Superior temporal gyrus (tissue), 1 donor: ENCODE results near the gene SHROOM3.
"Not testable (repeated sequence)": the region's sequence is repeated elsewhere in the genome, so short reads cannot be mapped to it uniquely, and the experiment has no call there.

Source experiments
- DNase-seq: peaks from one replicate; pipeline ENCODE4 v3.0.0-alpha.2; 2016; ENCODE audit errors: extremely low spot score

SHROOM3 gene

DNA sequence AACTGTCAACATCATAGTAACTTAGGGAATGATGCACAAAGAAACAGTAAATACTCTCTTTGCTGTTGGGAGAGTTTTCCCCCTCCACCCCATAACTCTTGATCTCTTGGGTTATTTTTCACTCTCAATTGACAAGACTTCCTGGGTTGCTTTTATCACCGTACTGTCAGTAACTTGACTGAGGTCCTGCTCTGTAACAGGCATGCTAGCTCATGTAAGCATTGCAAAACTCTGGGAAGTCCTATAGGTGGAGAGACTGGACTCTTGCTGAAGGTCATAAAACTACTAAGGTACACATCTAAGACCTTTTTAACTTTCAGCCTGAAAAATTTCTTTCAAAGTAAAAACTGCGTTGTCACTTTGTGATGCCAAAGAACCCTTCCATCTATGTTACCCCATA, 10.9 kb downstream of the SHROOM3 start:
- DNase-seq = no peak

DNA sequence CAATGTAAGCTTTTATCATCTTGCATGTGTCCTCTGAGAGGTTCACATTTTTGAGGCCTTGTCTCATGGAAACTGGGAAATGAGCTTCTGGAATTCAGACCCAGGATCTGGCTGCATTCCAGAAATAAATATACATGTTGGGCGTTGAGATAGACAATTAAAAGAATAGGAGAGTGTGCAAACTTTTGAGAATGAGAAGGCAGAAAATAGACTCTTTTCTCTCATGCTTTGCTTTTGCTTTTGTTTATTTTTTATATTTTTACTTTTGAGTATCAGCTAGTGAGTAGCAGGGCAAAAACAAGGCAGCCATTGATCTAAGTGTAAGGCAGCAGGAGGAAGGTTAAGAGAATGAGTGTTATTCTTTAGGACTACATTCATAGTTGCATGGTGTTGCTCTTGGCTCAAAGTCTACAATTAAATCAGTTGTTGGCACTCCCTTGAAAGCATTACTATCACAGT, 12.4 kb downstream of the SHROOM3 start:
- no peak for DNase-seq

DNA sequence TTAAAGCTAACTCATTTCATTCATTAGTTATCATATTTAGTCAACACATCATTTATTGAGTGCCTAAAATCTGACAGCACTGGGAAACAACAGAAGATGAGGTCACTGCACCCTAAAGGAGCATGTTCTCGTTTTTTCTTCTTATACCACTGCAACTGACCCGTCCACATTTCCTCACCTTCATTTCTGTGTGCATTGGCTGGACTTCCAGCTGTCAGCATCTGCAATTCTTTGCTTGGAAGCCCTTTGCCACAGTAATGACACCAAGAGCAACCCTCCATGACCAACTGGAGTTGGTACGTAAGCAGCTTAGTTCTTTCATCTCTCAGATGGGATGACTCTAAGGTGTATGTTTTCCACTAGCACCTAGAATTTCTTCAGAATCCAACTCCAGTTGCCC, 13.2 kb downstream of the SHROOM3 start:
- no peak for DNase-seq

DNA sequence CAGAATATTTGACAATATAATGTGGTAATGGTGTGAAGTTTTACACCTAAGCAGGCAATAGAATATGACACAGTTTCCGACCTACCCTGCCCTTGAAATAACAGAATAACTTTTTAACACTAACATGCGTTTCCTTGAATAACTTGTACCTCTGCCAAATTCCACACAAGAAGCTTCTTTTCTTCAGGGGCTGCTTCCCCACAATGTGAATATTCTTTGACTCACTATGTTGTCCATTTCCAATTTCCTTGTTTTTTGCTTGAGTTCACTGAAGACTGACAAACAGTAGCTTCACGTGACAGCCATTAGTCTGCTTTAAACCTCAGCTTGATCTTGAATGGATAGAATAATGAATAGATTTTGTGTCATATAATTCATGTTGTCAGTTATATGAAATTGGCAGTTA, 14.3 kb downstream of the SHROOM3 start:
- no peak for DNase-seq

DNA sequence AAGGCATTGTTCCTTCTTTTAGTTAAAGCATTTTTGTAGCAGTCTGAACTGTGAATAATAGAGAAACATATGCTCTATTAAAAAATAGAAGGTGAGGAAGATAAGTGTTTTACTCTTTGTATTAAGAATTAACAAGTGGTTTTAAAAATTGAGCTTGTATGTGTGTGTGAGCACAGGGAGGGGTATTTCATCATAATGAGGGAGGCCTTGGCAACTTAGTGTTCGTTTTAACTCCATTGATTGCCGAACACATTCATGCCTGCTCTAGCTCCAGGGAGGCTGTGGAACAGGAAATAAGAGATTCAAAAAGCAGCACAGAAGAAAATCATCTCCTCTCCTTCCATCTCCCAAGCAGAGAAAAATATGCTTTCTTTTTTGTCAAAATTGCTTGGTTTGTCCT, 14.8 kb downstream of the SHROOM3 start:
- DNase-seq = no peak

DNA sequence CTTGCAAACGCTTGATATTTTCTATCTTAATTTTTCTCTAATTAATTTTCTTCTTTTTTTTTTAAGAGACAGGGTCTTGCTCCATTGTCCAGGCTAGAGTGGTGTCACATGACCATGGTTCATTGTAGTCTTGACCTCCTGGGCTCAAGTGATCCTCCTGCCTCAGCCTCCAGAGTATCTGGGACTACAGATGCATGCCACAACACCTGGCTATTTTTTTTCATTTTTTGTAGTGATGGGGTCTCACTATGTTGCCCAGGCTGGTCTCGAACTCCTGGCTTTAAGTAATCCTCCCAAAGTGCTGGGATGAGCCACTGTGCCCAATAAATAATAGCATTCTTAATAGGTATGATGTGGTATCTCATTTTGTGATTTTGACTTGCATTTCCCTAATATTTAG, 18.2 kb downstream of the SHROOM3 start:
- no peak for DNase-seq

DNA sequence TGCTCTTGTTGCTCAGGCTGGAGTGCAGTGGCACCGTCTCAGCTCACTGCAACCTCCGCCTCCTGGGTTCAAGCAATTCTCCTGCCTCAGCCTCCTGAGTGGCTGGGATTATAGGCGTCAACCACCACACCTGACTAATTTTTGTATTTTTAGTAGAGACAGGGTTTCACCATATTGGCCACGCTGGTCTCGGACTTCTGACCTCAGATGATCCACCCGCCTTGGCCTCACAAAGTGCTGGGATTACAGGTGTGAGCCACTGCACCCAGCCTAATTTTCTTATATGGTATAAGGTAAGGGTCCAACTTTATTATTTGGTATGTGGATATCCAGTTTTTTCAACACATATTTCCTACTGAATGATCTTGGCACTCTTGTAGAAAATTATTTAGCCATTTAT, 19.0 kb downstream of the SHROOM3 start:
- not testable (repeated sequence) for DNase-seq

DNA sequence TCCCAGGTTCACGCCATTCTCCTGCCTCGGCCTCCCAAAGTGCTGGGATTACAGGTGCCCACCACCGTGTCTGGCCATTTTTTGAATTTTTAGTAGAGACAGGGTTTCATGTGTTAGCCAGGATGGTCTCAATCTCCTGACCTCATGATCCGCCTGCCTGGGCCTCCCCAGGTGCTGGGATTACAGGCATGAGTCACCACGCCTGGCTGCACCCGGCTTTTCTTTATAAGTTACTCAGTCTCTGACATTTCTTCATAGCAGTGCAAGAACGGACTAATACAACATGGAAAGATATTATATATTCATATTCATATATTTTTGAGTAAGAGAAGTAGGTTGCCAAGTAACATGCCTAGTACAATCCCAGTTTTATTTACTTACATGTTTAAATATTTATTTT, 22.9 kb downstream of the SHROOM3 start:
- DNase-seq = no peak

DNA sequence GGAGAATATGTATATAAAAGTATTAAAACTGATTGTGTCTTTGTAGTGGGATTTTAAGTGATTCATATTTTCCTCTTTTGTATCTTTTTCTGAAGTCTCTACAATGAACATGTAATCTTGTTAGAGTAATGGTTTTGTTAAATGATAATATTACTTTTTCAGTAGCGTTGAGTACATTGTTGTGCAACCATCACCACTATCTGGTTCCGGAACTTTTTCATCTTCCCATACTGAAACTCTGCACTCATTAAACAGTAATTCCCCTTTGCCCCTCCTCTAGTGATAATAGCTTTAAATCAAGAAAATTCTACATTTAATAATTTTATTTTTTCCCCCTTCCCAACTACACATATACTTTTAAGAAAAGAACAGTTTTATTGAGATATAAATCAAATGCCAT, 23.3 kb downstream of the SHROOM3 start:
- peak; percentile 2 for DNase-seq

DNA sequence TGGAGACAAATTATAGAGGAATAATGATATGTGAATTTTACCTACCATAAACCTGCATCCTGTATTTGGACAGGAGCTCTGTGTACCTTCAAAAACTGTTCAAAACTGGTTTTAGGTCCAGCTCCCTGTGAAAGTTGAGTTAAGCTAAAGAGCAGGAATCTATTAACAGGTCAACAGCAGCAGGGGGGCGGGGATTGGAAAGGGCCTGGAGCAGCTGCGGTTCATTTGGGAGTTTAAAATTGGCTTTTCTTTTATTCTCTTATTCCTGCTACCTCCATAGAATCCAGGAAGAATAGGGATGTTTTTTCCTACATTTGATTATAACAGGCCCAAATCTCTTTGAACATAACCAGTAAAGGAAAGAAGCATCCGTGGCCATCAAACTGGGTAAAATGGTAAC, 23.8 kb downstream of the SHROOM3 start:
- peak; percentile 6 for DNase-seq

DNA sequence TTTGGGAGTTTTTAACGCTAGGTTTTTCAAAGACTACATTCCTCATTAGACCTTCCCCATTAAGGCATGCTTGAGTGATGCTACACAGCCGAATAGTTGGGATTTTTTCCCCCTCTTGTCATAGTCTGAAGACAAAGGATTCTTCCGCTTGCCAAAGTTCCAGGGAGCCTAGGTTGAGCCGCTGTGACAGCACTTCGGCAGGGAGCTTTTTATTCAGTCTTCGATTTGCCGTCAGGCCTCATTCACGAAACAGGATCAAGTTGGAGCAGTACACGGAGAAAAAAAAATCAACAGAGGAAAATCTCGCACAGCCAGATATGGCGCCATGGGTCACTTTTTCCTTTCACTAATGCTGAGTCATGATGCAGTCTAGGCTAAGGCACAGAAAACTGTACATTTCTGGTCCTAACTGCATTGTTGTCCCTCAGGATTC, 24.3 kb downstream of the SHROOM3 start:
- no peak for DNase-seq

DNA sequence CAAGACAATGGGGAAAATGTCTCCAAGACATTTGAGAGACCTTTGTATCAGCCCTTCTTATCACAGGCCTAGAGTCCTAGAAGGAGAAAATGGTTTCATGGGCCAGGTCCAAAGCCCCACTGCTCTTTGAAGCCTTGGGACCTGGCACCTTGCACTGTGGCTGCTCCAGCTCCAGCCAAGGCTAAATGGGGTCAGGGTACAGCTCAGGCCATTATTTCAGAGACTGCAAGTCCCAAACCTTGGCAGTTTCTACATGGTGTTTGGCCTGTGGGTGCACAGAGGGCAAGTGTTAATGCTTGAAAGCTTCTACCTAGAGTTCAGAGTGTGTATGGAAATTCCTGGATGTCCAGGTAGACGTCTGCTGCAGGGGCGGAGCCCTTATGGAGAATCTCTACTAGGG, 28.5 kb downstream of the SHROOM3 start:
- DNase-seq = no peak

DNA sequence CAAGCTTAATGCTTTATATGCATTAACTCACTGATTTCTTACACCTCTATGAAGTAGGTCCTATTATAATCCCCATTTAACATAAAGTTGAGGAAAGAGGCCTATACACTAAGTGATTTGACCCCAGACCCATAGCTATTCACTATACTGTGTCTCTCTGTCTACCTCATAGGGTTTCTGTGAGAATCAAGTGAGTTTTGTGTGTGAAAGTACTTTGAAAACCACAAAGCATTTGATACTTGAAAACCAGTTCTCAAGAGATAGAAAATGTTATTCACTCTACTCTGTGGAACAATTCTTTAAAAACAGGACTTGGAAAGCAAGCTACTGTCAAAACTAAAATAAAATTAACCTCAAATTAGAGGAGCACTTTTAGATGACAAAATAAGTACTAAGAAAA, 35.0 kb downstream of the SHROOM3 start:
- peak; percentile 9 for DNase-seq

DNA sequence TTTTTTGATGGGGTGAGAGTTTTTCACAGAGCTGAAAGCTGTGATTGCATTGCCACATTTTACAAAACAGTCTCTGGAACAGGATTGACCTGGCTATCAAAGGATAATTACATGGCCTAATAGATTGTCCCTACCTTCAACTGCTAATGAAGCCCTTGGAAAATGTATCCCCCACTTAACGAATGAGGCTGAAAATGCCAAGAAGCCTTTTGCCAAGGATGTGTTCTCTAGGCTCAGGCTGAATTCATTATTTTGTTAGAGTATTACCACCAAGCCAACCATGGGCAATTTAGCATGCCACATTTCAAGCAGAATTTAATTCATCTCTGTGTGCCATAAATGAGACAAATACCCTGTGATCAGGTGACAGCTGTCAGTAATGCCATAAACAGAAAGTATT, 35.5 kb downstream of the SHROOM3 start:
- DNase-seq = peak; percentile 14

DNA sequence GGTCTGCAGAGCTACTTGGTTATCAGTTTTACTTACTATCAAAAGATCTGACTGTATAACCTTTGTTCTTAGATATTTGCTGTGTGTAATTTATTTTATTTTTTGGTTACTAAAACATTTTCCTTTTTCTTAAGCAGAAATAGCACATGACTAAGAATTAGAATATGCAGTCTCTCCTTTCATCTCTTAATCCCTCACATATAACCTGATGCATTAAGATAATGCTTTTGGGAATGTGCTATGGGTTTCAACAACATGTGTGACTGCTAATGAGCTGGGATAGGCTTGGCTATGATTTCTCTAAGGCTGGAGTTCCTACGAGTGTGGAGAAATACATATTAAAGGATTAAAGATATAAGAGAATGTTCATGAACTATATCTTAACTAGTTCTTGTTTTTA, 41.5 kb downstream of the SHROOM3 start:
- DNase-seq = no peak

DNA sequence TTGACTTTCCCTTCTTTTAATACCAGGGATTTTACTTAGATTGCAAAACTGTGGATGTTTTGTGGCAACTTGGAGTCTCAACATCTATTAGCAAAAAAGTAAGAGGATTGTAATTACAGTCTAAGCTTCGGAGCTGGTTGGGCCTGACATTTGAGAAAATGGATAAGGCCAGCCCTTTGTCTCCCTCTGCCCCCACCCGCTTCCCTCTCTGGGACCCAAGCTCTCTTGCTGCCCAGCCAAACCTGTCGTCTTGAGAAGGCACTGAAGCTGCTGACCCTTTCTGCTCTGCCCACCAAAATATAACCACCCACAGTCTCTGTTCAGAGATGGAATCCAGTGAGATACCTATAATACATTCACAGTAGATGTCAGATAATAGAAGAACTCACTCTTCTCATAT, 49.6 kb downstream of the SHROOM3 start:
- no peak for DNase-seq

DNA sequence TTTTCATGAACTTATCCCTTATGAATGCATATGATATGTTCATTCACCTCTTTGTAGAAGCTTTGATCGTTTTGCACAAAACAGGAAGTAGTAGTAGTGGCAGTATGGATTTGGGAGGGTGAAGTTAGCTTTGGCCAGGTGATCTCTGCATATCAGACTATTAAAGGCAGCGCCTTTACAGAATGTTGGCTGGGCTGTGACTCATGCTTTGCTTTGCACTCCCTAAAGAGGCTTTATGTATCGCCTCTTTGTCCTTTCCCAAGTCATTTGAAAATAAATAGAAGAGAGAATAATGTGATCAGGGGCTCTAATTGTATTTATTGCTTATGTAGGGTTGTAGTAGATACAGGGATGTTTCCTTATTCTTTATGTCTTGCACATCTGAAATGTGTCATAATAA, 50.4 kb downstream of the SHROOM3 start:
- no peak for DNase-seq

DNA sequence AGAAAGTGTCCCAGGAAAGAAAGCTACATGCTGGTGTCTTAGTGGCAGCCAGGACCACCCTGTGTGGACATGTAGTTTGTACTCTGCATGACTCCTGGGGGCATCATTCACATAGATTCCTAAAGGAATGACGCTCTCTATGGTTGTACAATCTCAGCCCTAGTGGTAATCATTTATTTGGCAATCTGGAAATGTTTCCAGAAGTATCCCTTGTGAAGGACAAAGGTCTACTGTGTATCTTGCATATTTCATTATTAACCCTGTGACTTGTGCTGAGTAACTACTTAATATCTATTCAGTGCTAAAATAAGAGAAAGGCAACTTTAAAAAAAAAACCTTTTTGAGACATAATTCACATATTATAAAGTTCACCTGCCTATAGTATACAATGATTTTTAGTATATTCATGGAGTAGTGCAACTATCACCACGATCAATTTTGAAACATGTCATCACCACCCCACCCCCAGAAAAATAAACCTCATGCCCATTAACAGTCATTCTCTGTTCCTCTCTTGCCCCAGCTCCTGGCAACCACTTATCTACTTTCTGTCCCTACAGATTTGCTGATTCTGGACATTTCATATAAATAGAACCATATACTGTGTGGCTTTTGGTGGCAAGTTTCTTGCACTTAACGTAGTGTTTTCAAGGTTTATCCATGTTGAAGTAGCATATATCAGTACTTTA, 51.7 kb downstream of the SHROOM3 start:
- DNase-seq = no peak

DNA sequence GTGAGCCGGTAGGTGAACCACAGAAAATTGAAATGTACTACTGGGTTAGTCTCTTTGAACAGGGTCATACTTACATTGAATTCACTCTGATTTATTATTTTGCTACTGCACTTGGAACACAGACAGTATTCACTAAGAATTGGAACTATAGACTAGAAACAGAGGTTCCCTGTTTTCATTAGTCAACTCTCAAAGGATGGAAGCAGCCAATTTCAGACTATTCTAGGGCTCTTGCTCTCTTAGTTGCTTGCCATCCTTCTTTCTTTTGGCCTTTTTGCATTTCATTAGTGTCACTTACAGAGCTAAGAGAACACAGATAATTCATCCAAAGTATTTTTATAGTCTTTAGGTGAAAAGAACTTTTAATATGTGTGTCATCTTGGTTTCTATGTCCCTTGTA, 52.6 kb downstream of the SHROOM3 start:
- DNase-seq = no peak

DNA sequence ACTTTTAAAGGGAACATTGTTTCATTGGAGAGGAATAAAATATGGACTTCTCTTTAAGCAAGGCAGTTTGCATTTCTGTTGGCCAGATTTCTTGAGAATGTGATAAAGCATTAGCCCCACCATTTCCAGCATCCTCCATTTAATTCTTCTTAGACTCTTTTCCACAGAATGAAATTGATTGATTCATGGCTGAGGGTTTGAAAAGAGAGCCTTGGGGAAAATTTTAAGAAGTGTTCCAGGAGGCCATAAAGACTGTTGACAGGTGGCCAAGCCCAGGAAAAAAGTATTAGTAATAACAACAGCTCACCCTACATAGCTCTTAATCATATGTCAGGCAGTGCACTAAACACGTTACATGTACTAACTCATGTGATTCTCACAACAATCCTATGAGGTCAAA, 53.4 kb downstream of the SHROOM3 start:
- DNase-seq = no peak

DNA sequence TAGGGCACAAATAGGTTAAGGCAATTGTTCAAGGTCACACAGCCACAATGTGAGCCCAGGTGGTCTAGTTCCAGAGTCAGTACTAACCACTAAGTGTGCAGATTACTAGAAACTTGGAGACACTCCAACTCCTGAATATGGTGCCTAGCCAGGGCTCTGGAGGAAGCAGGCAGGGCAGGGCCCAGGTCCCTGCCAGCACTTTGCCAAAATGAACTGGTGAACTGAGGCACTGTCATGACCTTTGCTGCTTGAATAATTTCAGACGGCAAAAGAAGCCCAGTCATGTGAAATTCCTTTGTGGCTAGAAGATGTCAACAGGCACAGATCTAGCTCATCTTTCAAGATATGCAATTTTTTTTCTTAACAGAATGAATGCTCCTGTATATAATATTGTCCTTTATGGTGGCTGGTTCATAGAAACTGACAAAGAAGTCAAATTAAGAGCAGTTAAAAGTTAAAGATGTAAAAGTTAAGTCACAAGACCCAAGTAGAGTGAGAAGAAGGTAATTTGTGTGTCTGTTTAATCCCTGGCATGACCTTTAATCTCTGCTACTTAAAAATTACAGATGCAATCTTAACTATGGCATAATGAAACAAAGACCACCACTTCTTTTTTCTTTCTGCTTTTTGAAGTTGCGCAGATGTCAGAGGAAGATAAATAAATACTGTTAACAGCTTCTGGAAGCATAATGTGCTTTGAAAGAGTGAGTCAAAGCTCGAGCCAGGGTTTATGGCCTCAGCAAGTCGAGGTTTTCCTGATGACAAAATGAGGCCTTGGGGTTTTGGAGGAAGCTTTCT, 54.1 kb downstream of the SHROOM3 start:
- DNase-seq = no peak

DNA sequence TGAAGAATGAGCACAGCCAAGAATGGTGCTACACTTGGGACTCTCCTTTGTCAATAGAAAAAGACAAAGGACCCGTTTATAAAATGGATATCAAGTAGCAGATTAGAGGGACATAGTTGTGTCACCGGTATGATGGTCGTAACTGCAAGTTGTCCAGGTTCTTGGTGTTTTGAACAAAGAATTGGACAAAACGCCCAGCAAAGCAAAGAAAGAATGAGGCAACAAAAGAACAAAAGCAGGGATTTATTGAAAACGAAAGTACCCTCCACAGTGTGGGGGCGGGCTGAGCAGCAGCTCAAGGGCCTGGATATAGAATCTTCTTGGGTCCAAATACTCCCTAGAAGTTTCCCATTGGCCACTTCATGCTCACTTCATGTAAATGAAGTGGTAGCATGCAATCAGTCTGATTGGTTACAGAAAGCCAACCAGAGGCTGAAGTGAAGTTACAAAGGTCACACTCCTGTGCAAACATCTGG, 54.7 kb downstream of the SHROOM3 start:
- no peak for DNase-seq

DNA sequence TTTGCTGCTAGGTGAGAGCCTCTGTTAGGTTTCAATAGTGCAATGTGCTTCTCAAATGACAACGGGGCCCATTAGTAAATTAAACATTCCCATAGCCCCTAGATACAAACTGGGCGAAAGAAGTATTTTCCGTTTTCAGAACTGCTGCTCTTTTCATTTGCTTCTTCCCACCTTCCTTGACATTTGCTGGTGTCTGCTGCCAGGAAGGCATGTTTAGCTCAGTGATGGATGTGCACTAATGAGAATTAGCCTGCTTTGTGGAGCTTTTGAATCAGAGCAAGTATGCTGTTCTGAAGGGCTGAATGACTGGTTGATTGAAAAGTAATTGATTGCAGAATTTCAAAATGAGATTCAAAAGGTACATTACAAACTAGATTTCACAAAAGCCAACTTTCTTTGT, 57.0 kb downstream of the SHROOM3 start:
- DNase-seq = no peak
